ENCODE data around the gene PPM1H. TPM values are rescaled to one million over a fixed set of nuclear protein-coding genes. Genes with fewer than 3 reads are reported as not detected.
A peak's percentile ranks its signal among the peaks of the same experiment; 100 is the strongest.

PPM1H gene
- total RNA-seq, 1 experiment from 2014 or later: 58.4 TPM

DNA sequence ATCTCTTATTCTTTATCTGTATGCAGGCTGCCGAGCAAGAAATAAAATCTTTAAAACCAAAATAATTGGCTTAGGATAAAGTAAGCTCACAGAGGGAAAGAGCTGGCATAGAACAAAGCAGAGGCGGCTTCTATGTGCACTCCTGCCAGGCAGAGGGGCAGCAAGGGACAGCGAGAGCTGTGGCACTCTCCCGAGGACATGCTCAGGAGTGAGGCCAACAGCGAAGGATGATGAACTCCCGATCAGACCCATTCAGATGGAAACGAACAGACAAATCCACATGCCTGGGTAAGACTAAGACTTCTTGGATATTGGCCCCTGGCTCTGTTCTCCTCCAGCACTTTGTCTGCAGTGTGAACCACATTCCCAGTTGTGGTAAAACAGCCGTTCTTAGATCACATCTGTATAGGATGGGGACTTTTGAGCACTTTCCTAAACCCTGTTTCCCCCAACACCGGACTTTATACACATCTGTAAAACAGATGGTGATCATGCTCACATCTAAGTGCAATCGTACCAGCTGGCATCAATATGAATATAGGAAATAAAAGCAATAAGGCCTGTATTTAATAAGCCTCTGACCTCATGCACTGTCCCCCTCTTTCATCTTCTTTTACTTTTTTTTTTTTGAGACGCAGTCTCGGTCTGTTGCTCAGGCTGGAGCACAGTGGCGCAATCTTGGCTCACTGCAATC lies 134.1 kb downstream of the PPM1H start:
- no peak for DNase-seq (ENCODE audit: low read depth, low spot score)
- in situ Hi-C loops (cut with HindIII; ENCODE audit: low pct_unique_long_range_greater_than_20kb, low sequenced_read_pairs): no loop called here

- no peak for DNase-seq (ENCODE audit: low read depth, low spot score)
- in situ Hi-C loops (cut with HindIII; ENCODE audit: low pct_unique_long_range_greater_than_20kb, low sequenced_read_pairs): loop anchor here (25.0 kb wide), 1 partner anchor 188 kb away; no protein-coding TSS in a partner anchor
These were observed 135.1 kb downstream of the PPM1H start for GRCh38 chr12:62799766-62800406.

DNA sequence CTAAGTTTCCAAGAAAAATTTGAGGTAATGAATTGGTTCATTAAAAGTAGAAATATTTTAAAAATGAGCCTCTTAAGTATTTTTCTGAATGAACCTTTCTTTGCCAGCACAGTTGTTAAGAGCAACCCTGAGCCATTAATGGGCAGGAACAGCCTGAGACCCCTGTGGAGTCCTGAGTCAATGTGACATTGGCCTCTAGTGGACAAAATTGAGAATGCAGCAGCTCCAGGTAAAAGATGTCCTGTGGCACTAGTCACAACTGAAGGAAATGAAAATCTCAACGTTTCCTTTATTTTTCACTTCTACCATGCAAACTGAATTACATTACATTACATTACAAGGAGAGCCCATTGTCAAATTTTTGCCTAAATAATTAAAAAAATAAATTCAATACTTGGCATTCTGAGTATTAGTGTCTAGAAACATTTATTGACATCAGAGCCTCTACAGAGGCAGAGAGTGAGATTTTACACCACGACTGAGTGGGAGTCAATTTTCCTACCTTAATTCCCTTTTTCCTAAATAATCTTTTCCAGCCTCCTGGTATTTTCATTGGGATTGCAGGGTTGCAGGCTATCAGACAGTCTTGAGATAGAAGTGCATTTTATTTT lies 135.7 kb downstream of the PPM1H start:
- in situ Hi-C loops (cut with HindIII; ENCODE audit: low pct_unique_long_range_greater_than_20kb, low sequenced_read_pairs): loop anchor here (25.0 kb wide), 1 partner anchor 187 kb away; no protein-coding TSS in a partner anchor
- DNase-seq (ENCODE audit: low read depth, low spot score): peak; percentile 85

- no peak for DNase-seq (ENCODE audit: low read depth, low spot score)
- in situ Hi-C loops (cut with HindIII; ENCODE audit: low pct_unique_long_range_greater_than_20kb, low sequenced_read_pairs): loop anchor here (25.0 kb wide), 1 partner anchor 182 kb away; no protein-coding TSS in a partner anchor
These were observed 140.7 kb downstream of the PPM1H start for GRCh38 chr12:62794218-62794583.

DNA sequence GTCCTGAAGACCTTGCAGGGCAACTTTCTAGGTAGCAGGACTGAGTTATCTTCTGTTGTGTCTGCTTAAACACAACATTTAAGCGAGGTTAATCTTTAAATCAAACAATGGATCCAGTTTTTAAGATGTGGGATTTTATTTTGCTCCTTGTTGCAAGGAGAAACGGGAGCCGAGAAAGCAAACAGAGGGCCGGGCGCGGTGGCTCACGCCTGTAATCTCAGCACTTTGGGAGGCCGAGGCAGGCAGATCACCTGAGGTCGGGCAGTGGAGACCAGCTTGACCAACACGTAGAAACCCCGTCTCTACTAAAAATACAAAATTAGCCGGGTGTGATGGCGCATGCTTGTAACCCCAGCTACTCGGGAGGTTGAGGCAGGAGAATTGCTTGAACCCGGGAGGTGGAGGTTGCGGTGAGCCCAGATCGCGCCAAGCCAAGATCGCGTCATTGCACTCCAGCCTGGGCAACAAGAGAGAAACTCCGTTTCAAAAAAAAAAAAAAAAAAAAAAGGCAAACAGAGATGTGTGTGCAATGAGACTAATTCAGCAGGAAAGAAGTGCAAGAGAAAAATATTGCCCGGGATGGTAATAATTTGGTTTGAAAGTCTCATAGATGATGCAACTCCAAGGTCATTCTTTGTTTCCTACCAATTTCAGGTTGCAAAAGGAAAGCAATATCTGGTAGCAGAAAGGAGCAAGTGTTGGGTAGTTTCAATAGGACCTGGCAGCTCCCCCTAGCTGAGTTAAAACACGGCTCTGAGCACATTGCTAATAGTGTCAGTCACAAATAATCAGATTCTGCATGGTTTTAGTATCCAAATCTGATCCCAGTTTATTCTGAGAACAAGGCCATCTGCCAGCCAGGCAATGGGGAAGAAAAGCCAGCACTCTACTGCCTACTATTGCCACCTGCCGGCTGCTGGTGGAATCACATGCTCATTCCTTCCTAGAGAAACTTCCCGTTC lies 141.4 kb downstream of the PPM1H start:
- peak; percentile 82 for DNase-seq (ENCODE audit: low read depth, low spot score)
- in situ Hi-C loops (cut with HindIII; ENCODE audit: low pct_unique_long_range_greater_than_20kb, low sequenced_read_pairs): loop anchor here (25.0 kb wide), 1 partner anchor 181 kb away; no protein-coding TSS in a partner anchor

GRCh38 chr12:62792236-62792870 lies 142.6 kb downstream of the PPM1H start:
- in situ Hi-C loops (cut with HindIII; ENCODE audit: low pct_unique_long_range_greater_than_20kb, low sequenced_read_pairs): loop anchor here (25.0 kb wide), 1 partner anchor 180 kb away; no protein-coding TSS in a partner anchor
- no peak for DNase-seq (ENCODE audit: low read depth, low spot score)

- in situ Hi-C loops (cut with HindIII; ENCODE audit: low pct_unique_long_range_greater_than_20kb, low sequenced_read_pairs): loop anchor here (25.0 kb wide), 1 partner anchor 178 kb away; no protein-coding TSS in a partner anchor
- no peak for DNase-seq (ENCODE audit: low read depth, low spot score)
These were observed 145.1 kb downstream of the PPM1H start for GRCh38 chr12:62789851-62790250.

DNA sequence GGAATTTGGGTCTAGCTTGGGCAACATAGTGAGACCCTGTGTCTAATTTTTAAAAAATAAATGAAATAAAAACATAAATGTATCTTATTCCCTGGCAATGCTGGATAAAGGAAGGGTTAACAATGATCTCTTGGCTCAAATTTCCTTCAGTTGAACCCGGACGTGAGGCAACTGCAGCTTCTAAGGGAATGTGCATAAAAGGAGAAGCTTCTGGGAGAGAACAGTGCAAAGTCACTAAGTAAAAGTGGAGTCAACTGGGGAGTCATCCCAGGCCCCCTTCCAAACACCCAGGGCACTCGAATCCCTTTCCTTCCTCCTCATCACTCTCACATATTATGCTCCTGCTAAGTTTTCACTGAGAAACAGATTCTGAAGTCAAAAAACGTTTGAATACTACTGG lies 147.3 kb downstream of the PPM1H start:
- in situ Hi-C loops (cut with HindIII; ENCODE audit: low pct_unique_long_range_greater_than_20kb, low sequenced_read_pairs): loop anchor here (25.0 kb wide), 1 partner anchor 175 kb away; no protein-coding TSS in a partner anchor
- DNase-seq (ENCODE audit: low read depth, low spot score): no peak

DNA sequence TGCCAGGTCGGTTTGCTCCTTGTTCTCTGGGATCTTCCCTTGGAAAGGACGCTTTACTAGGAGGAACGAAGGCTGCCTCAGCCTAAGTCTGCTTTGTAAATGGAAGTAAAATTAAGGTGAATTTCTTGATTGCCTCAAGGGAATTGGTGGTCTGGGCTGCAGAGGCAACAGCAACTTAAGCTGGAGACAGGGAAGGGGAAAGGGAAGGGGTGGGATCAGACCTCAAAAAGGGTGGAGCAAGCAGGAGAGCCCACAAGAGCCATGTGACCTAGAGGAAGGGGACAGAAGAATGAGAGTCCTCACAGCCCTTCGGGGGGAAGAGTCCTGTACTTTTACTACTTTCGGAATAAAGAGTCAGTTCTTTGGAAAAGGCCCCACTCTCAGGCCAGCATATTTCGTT lies 147.9 kb downstream of the PPM1H start:
- in situ Hi-C loops (cut with HindIII; ENCODE audit: low pct_unique_long_range_greater_than_20kb, low sequenced_read_pairs): loop anchor here (25.0 kb wide), 1 partner anchor 175 kb away; no protein-coding TSS in a partner anchor
- DNase-seq (ENCODE audit: low read depth, low spot score): no peak

GRCh38 chr12:62785941-62786559 lies 148.9 kb downstream of the PPM1H start:
- in situ Hi-C loops (cut with HindIII; ENCODE audit: low pct_unique_long_range_greater_than_20kb, low sequenced_read_pairs): loop anchor here (25.0 kb wide), 1 partner anchor 174 kb away; no protein-coding TSS in a partner anchor
- peak; percentile 29 for DNase-seq (ENCODE audit: low read depth, low spot score)

DNA sequence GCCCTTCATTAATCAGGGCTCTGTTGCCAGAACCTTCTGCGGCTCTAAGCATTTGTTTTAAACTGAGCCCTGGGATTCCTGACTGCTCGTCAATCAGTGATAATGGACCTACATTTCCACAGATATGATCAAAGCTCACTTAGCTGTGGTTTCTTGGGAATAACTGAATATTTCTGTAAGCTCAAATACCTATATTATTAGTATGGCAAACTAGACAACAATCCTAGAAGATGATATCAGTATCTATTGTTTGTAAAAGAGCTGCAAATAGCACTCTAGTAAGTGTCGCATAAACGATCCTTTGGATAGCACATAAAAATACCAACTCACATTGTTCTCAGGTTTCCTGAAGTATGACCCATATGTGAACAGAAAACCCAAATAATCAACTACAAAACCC lies 150.4 kb downstream of the PPM1H start:
- in situ Hi-C loops (cut with HindIII; ENCODE audit: low pct_unique_long_range_greater_than_20kb, low sequenced_read_pairs): loop anchor here (25.0 kb wide), 1 partner anchor 172 kb away; no protein-coding TSS in a partner anchor
- no peak for DNase-seq (ENCODE audit: low read depth, low spot score)

DNA sequence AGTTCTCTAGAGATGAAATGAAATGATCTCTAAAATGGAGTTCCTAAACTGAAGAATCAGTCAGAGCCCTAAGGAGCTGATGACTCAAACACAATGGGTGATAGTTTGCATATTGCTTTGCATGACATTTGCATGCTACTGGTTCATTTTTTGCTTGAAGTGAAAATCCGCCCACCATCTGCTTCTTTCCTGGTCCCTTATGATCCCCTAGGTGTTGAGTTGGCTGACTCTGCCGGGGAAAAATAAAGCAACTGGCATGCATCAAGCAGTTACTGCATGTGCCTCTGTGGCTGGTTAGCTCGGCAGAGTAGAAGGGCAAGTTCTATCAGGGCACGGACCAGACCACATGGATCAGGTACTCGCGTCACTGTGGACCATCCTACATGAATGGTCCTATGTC lies 151.1 kb downstream of the PPM1H start:
- in situ Hi-C loops (cut with HindIII; ENCODE audit: low pct_unique_long_range_greater_than_20kb, low sequenced_read_pairs): loop anchor here (25.0 kb wide), 1 partner anchor 172 kb away; no protein-coding TSS in a partner anchor
- peak; percentile 96 for DNase-seq (ENCODE audit: low read depth, low spot score)

- in situ Hi-C loops (cut with HindIII; ENCODE audit: low pct_unique_long_range_greater_than_20kb, low sequenced_read_pairs): loop anchor here (25.0 kb wide), 1 partner anchor 169 kb away; no protein-coding TSS in a partner anchor
These were observed 153.6 kb downstream of the PPM1H start for GRCh38 chr12:62781136-62781880.

GRCh38 chr12:62779488-62779887 lies 155.5 kb downstream of the PPM1H start:
- DNase-seq (ENCODE audit: low read depth, low spot score): no peak
- in situ Hi-C loops (cut with HindIII; ENCODE audit: low pct_unique_long_range_greater_than_20kb, low sequenced_read_pairs): loop anchor here (25.0 kb wide), 1 partner anchor 167 kb away; no protein-coding TSS in a partner anchor

More at GRCh38 chr12:62781136-62781880, 153.6 kb downstream of the PPM1H start:
- DNase-seq (ENCODE audit: low read depth, low spot score): no peak

DNA sequence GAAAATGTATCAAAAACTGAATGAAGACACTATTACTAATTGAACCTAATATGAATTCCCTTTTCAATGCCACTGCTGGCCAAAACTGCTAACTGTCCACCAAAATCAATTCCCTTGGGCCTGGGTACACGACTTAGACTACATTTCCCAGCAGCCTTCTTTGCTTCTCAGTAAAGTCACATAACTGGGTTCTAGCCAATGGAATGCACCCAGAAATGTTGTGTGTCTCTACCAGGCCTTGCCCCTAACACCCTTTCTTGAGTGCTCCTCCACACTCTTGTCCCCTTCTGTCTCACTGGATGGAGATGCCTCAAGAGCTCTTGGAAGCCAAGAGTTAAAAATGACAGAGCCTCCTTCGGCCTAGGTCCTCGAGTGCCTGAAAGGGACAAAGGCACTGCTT lies 156.8 kb downstream of the PPM1H start:
- in situ Hi-C loops (cut with HindIII; ENCODE audit: low pct_unique_long_range_greater_than_20kb, low sequenced_read_pairs): loop anchor here (25.0 kb wide), 1 partner anchor 166 kb away; no protein-coding TSS in a partner anchor
- peak; percentile 20 for DNase-seq (ENCODE audit: low read depth, low spot score)
